ENCODE measurements around the gene AQP1.
A peak's percentile ranks its signal among the peaks of the same experiment; 100 is the strongest.

Gene AQP1

GRCh38 chr7:30938435-30939316, 27.0 kb downstream of the AQP1 start:
- DNase-seq: peak; percentile 49

GRCh38 chr7:30941582-30942323, 30.1 kb downstream of the AQP1 start:
- no peak for DNase-seq

- DNase-seq: no peak
Observed at GRCh38 chr7:30950197-30950596, 38.5 kb downstream of the AQP1 start.

DNA sequence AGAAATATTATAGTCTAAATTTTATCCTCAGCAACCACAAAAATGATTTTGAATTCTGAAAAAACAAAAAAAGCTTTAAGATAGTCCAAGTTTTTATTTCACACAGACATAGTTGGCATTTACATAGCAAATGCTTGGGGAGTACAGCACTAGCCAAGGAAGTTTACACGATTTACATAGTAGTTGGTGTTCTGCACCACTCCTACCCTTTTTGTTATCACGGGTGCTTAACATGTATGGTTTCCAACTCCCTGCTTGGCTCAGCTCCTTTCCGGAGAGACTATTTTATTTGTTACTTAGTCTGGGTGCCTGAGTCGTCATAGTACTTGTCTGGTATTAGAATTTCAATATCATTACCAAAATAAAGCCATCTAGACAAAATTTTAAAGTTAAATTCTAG, 43.3 kb downstream of the AQP1 start:
- DNase-seq: no peak

- no peak for DNase-seq
Observed at GRCh38 chr7:30956704-30957103, 45.1 kb downstream of the AQP1 start.

DNA sequence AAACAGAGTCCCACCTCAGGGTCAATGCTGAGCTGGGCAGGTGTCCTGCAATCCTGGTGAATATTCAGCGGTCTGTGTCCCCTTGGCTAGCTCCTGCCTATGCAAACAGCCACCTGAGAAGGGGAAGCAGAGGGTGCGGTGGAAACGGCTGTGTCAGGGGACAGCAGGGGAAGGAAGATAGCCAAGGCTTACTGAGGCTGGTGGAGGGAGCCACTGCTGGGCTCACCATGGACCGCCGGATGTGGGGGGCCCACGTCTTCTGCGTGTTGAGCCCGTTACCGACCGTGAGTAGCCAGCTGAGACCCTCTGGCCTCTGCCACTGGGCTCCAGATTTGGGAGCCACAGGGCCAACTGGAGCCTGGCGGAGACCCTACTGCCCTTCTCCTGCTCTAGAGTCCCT, 52.2 kb downstream of the AQP1 start, which contains the start of gene GHRHR:
Gene GHRHR (plus strand): TSS at position 112 of the 400 bp plus-strand sequence. CDS start 116 bp downstream, at position 228.
- DNase-seq: no peak

DNA sequence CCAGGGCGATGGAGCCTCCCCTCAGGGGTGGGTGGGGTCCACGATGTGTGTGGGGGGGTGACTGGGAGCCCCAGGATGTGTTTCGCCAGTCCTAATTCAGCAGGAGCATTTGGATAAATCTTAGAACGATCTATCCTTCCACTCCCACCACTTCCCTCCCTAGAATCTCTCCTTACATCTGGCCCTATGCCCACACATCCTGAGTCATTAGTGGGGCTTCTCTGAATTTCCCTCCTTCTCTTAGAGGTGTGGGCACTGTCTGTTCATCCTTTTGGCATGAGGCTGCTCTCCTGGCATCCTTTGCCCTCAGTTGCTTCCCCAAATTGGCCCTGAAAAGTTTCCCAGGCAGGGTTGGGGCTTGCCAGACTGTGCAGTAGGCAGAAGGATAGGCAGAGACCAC, 53.7 kb downstream of the AQP1 start:
- no peak for DNase-seq

DNA sequence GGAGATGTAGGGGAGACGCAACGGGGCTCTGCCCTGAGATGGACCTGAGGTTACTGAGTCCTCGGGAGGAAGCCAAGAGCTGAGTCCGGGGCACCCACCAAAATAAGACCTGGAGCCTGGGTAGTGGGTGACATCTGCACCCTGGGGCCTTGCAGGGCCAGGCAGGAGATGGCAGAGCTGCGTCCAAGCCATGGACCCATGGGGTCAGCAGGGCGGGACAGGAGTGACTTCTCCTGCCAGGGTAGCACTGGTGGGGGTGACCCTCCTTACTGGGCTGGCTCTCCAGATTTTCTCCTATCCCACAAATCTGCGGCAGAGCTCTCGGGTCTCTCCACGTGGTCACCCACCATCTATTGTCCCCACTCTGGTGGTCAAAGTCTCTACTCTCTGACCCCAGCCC, 54.2 kb downstream of the AQP1 start:
- no peak for DNase-seq

DNA sequence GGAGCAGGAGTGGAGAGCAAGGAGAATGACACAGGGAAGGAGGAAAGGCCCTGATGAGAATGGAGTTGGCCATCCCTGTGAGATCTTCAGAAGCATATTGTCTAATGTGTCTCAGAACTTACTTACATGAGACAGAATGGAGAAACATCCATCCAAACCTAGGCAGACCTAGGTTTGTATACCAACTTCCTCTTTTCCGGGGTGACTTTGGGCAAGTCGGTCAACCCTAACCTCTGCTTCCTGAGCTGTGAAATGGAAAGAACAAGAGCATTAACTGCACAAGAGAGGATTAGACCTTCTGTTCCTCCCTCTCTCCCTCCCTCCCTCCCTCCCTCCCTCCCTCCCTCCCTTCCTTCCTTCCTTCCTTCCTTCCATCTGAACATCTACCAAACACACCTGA, 56.6 kb downstream of the AQP1 start:
- no peak for DNase-seq

DNA sequence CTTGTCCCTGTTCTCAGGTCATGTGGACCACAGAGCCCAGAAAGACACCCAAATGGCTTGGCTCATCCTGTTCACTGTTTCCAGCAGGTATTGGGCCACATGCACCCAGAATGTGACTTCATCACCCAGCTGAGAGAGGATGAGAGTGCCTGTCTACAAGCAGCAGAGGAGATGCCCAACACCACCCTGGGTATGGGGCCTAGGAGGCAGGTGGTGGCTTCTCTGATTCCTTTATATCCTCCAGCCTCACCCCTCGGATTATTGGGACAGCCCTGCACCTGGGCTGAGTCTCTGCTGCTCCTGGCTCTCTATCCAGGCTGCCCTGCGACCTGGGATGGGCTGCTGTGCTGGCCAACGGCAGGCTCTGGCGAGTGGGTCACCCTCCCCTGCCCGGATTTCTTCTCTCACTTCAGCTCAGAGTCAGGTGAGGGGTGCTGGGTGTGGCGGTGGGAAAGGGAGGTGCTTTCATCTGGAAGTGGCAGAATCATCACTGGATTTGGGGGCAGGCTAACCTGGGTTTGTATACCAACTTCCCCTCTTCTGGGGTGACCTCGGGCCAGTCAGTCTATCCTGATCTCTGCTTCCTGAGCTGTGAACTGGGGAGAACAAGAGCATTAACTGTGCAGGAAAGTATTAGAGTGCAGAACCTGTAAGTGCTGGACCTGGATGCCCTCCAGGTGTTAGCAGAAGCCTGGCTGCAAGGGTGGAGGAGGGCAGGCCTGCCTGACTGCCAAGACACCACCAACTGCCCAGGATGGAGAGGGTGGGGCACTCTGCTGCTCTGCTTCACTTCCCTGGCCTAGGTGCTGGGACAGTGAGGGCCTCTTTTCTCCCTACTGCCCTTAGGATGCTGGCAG, 57.3 kb downstream of the AQP1 start:
- DNase-seq: no peak

- no peak for DNase-seq
Observed at GRCh38 chr7:30969604-30969970, 57.9 kb downstream of the AQP1 start.

DNA sequence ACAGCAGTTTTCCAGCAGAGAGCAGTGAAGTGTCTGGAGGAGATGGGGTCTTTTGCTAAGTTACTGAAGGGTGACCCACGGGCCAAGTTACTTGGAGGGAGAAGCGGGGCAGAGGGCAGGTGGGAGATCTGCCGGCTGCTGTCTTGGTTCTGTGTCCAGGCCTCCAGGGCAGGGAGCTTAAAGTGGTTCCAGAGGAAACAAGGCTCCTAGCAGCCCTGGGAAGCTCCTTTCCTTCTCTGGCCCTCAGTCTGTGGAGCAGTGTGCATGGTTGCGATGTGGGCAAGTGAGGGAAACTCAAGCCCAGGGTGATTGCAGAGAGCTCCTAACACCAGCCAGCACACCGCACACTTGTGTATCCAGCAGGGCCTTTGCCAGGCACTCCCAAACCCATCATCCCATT, 58.4 kb downstream of the AQP1 start:
- DNase-seq: no peak

- DNase-seq: no peak
Observed at GRCh38 chr7:30970594-30971094, 59.0 kb downstream of the AQP1 start.

DNA sequence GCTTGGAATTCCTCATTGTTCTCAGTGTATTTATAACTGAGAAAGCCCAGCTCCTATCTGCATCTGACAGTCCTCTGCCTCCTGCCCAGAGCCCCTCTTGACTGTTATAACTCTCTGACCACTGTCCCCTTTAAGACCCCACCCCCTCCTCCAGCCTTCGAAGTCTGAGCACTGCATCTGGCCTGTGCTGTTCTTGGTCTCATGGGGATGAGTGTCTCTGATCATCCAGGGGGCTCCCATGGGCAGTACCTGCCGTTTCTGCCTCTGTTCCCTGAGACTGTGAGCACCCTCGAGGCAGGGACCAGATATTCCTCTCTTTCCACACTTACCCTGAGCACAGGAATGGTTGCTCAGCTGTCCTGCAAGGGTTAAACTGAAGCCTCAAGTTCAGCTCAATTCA, 59.8 kb downstream of the AQP1 start:
- no peak for DNase-seq

- DNase-seq: no peak
Observed at GRCh38 chr7:30971840-30972563, 60.3 kb downstream of the AQP1 start.

DNA sequence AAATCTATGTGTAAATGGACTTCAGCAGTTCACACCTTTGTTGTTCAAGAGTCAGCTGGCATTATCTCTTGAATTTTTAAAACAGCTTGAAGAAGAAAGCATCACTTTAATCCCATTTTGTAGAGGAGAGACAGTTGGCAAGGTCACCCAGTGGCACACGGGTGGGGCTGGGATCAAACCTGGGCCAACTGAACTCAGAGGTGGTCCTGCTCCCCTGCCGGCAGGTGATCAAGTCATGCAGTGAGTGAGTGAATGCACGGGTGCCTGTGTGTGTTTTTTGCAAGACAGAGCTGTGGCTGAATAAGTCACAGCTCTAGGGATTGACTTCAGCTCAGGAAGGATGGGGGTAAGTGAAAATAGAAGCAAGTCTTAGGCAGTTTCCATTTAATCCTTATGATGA, 61.6 kb downstream of the AQP1 start:
- DNase-seq: no peak

DNA sequence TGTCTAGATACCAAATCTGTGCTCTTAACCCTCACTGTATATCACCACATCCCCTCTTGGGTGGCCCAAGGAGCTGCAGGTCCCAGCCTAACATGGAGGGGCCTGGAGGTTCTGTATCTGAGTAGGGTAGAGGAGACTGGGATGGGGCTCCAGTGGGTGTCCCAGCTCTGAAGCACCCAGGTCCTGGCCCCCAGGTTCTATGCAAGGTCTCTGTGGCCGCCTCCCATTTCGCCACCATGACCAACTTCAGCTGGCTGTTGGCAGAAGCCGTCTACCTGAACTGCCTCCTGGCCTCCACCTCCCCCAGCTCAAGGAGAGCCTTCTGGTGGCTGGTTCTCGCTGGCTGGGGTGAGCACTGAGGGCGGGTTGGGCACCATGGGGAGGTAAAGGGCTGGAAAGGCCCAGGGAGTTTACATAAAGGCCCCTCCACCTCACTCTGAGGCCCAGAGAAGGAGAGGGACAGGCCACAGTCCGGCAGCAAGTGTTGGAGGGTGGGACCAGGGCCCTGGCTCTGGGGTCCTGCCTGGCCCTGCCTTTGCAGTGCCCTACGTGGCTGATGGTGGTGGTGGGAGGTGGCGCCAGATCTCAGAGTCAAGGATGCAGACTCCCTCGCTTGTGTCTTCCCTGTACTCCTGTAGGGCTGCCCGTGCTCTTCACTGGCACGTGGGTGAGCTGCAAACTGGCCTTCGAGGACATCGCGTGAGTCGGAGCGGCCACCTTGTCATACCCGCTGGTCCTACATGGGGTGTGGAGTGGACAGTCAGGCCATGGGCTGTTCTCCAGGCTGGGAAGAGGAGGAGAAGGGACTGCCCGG, 62.3 kb downstream of the AQP1 start:
- DNase-seq: no peak

- DNase-seq: peak; percentile 5
Observed at GRCh38 chr7:30974605-30975255, 63.1 kb downstream of the AQP1 start.
